ENCODE results near the gene PDE4B.

The PDE4B gene

GRCh38 chr1:66217561-66217960 is 424.9 kb downstream of the PDE4B start:
- H3K36me3 ChIP-seq (ENCODE audit: control insufficient read depth, insufficient read depth, low read length): no peaks in the 10 kb centered on the region
- H3K4me1 ChIP-seq (ENCODE audit: control insufficient read depth, insufficient read depth, low read length): no peaks in the 10 kb centered on the region
- no peaks in the 10 kb centered on the region for H3K9me3 ChIP-seq (ENCODE audit: control insufficient read depth, insufficient read depth, low read length)
- no peak overlapping the region for H3K27ac ChIP-seq (ENCODE audit: low read length)
- no peak overlapping the region for H3K4me3 ChIP-seq (ENCODE audit: low read length)
- H3K27me3 ChIP-seq (ENCODE audit: control insufficient read depth, insufficient read depth, low read length): no peaks in the 10 kb centered on the region
- WGBS (ENCODE audit: insufficient coverage, insufficient read length): no CpG with 5 or more reads among the region's 2 CpGs
- DNase-seq (ENCODE audit: low read depth, low spot score): no peak

- no peak overlapping the region for H3K27ac ChIP-seq (ENCODE audit: low read length)
- DNase-seq (ENCODE audit: low read depth, low spot score): no peak
- no peaks in the 10 kb centered on the region for H3K4me1 ChIP-seq (ENCODE audit: control insufficient read depth, insufficient read depth, low read length)
- H3K27me3 ChIP-seq (ENCODE audit: control insufficient read depth, insufficient read depth, low read length): no peaks in the 10 kb centered on the region
- no peaks in the 10 kb centered on the region for H3K9me3 ChIP-seq (ENCODE audit: control insufficient read depth, insufficient read depth, low read length)
- H3K4me3 ChIP-seq (ENCODE audit: low read length): no peak overlapping the region
- WGBS (ENCODE audit: insufficient coverage, insufficient read length): no CpG with 5 or more reads among the region's 1 CpG
- H3K36me3 ChIP-seq (ENCODE audit: control insufficient read depth, insufficient read depth, low read length): no peaks in the 10 kb centered on the region
Measured at GRCh38 chr1:66220477-66220876, 427.8 kb downstream of the PDE4B start.

GRCh38 chr1:66223681-66224080 is 431.0 kb downstream of the PDE4B start:
- Histone ChIP-seq H3K4me1 (ENCODE audit: control insufficient read depth, insufficient read depth, low read length) (no peaks in the 10 kb centered on the region), H3K27me3 (ENCODE audit: control insufficient read depth, insufficient read depth, low read length) (no peaks in the 10 kb centered on the region)
- WGBS (ENCODE audit: insufficient coverage, insufficient read length): no CpG with 5 or more reads among the region's 3 CpGs

GRCh38 chr1:66226985-66227384 is 434.3 kb downstream of the PDE4B start:
- H3K27ac ChIP-seq (ENCODE audit: low read length): no peak overlapping the region
- no peak for DNase-seq (ENCODE audit: low read depth, low spot score)
- no peaks in the 10 kb centered on the region for H3K36me3 ChIP-seq (ENCODE audit: control insufficient read depth, insufficient read depth, low read length)
- no CpG with 5 or more reads among the region's 4 CpGs for WGBS (ENCODE audit: insufficient coverage, insufficient read length)
- H3K4me3 ChIP-seq (ENCODE audit: low read length): no peak overlapping the region
- H3K4me1 ChIP-seq (ENCODE audit: control insufficient read depth, insufficient read depth, low read length): no peaks in the 10 kb centered on the region
- H3K9me3 ChIP-seq (ENCODE audit: control insufficient read depth, insufficient read depth, low read length): no peaks in the 10 kb centered on the region
- no peaks in the 10 kb centered on the region for H3K27me3 ChIP-seq (ENCODE audit: control insufficient read depth, insufficient read depth, low read length)

More at GRCh38 chr1:66223681-66224080, 431.0 kb downstream of the PDE4B start:
- H3K36me3 ChIP-seq (ENCODE audit: control insufficient read depth, insufficient read depth, low read length): no peaks in the 10 kb centered on the region
- H3K27ac ChIP-seq (ENCODE audit: low read length): no peak overlapping the region
- H3K9me3 ChIP-seq (ENCODE audit: control insufficient read depth, insufficient read depth, low read length): no peaks in the 10 kb centered on the region
- no peak for DNase-seq (ENCODE audit: low read depth, low spot score)
- no peak overlapping the region for H3K4me3 ChIP-seq (ENCODE audit: low read length)

GRCh38 chr1:66227966-66228365 is 435.3 kb downstream of the PDE4B start:
- Histone ChIP-seq H3K9me3 (ENCODE audit: control insufficient read depth, insufficient read depth, low read length) (no peaks in the 10 kb centered on the region), H3K4me3 (ENCODE audit: low read length) (no peak overlapping the region), H3K27ac (ENCODE audit: low read length) (no peak overlapping the region), H3K36me3 (ENCODE audit: control insufficient read depth, insufficient read depth, low read length) (no peaks in the 10 kb centered on the region), H3K27me3 (ENCODE audit: control insufficient read depth, insufficient read depth, low read length) (no peaks in the 10 kb centered on the region), H3K4me1 (ENCODE audit: control insufficient read depth, insufficient read depth, low read length) (no peaks in the 10 kb centered on the region)
- no CpG with 5 or more reads among the region's 2 CpGs for WGBS (ENCODE audit: insufficient coverage, insufficient read length)
- DNase-seq (ENCODE audit: low read depth, low spot score): no peak

GRCh38 chr1:66231217-66231616 is 438.5 kb downstream of the PDE4B start:
- Histone ChIP-seq H3K27ac (ENCODE audit: low read length) (no peak overlapping the region), H3K27me3 (ENCODE audit: control insufficient read depth, insufficient read depth, low read length) (no peaks in the 10 kb centered on the region), H3K4me3 (ENCODE audit: low read length) (no peak overlapping the region), H3K9me3 (ENCODE audit: control insufficient read depth, insufficient read depth, low read length) (no peaks in the 10 kb centered on the region), H3K36me3 (ENCODE audit: control insufficient read depth, insufficient read depth, low read length) (no peaks in the 10 kb centered on the region), H3K4me1 (ENCODE audit: control insufficient read depth, insufficient read depth, low read length) (no peaks in the 10 kb centered on the region)
- DNase-seq (ENCODE audit: low read depth, low spot score): no peak

- Histone ChIP-seq H3K27me3 (ENCODE audit: control insufficient read depth, insufficient read depth, low read length) (no peaks in the 10 kb centered on the region), H3K4me1 (ENCODE audit: control insufficient read depth, insufficient read depth, low read length) (no peaks in the 10 kb centered on the region), H3K9me3 (ENCODE audit: control insufficient read depth, insufficient read depth, low read length) (no peaks in the 10 kb centered on the region), H3K36me3 (ENCODE audit: control insufficient read depth, insufficient read depth, low read length) (no peaks in the 10 kb centered on the region), H3K27ac (ENCODE audit: low read length) (no peak overlapping the region), H3K4me3 (ENCODE audit: low read length) (no peak overlapping the region)
- WGBS (ENCODE audit: insufficient coverage, insufficient read length): no CpG with 5 or more reads among the region's 5 CpGs
- no peak for DNase-seq (ENCODE audit: low read depth, low spot score)
Measured at GRCh38 chr1:66231681-66232463, 439.2 kb downstream of the PDE4B start.

GRCh38 chr1:66237042-66237441 is 444.3 kb downstream of the PDE4B start:
- DNase-seq (ENCODE audit: low read depth, low spot score): no peak
- WGBS (ENCODE audit: insufficient coverage, insufficient read length): no CpG with 5 or more reads among the region's 2 CpGs

GRCh38 chr1:66237722-66238479 is 445.2 kb downstream of the PDE4B start:
- no peak overlapping the region for H3K4me3 ChIP-seq (ENCODE audit: low read length)
- no peak for DNase-seq (ENCODE audit: low read depth, low spot score)
- H3K36me3 ChIP-seq (ENCODE audit: control insufficient read depth, insufficient read depth, low read length): no peaks in the 10 kb centered on the region
- H3K4me1 ChIP-seq (ENCODE audit: control insufficient read depth, insufficient read depth, low read length): no peaks in the 10 kb centered on the region
- WGBS (ENCODE audit: insufficient coverage, insufficient read length): no CpG with 5 or more reads among the region's 5 CpGs
- no peaks in the 10 kb centered on the region for H3K9me3 ChIP-seq (ENCODE audit: control insufficient read depth, insufficient read depth, low read length)
- H3K27me3 ChIP-seq (ENCODE audit: control insufficient read depth, insufficient read depth, low read length): no peaks in the 10 kb centered on the region
- H3K27ac ChIP-seq (ENCODE audit: low read length): no peak overlapping the region

More at GRCh38 chr1:66237042-66237441, 444.3 kb downstream of the PDE4B start:
- no peaks in the 10 kb centered on the region for H3K4me1 ChIP-seq (ENCODE audit: control insufficient read depth, insufficient read depth, low read length)
- no peaks in the 10 kb centered on the region for H3K27me3 ChIP-seq (ENCODE audit: control insufficient read depth, insufficient read depth, low read length)
- H3K9me3 ChIP-seq (ENCODE audit: control insufficient read depth, insufficient read depth, low read length): no peaks in the 10 kb centered on the region
- H3K27ac ChIP-seq (ENCODE audit: low read length): no peak overlapping the region
- H3K4me3 ChIP-seq (ENCODE audit: low read length): no peak overlapping the region
- H3K36me3 ChIP-seq (ENCODE audit: control insufficient read depth, insufficient read depth, low read length): no peaks in the 10 kb centered on the region

- Histone ChIP-seq H3K27me3 (ENCODE audit: control insufficient read depth, insufficient read depth, low read length) (no peaks in the 10 kb centered on the region), H3K27ac (ENCODE audit: low read length) (no peak overlapping the region), H3K4me1 (ENCODE audit: control insufficient read depth, insufficient read depth, low read length) (no peaks in the 10 kb centered on the region), H3K4me3 (ENCODE audit: low read length) (no peak overlapping the region), H3K36me3 (ENCODE audit: control insufficient read depth, insufficient read depth, low read length) (no peaks in the 10 kb centered on the region), H3K9me3 (ENCODE audit: control insufficient read depth, insufficient read depth, low read length) (no peaks in the 10 kb centered on the region)
- no peak for DNase-seq (ENCODE audit: low read depth, low spot score)
- WGBS (ENCODE audit: insufficient coverage, insufficient read length): no CpG with 5 or more reads among the region's 2 CpGs
Measured at GRCh38 chr1:66239834-66240233, 447.1 kb downstream of the PDE4B start.
